RWPE2 (cell line): Measurements from ENCODE around the gene MAN2B1.

Experiments used
- ATAC-seq: fragments of 200-7000 bp; cut with Tn5 transposase; 3 replicates; pipeline ENCODE4 v1.9.1; 2021; ENCODE audit warnings: low read depth
- DNase-seq: peaks from one replicate; pipeline ENCODE4 v3.0.0-alpha.2; 2020; ENCODE audit warnings: low spot score
- H3K27ac ChIP-seq: fragments of 450-650 bp; 2 replicates; pipeline ENCODE4 v1.5.1; 2017; ENCODE audit warnings: mild to moderate bottlenecking; ENCODE audit not compliant: poor library complexity, severe bottlenecking
- H3K27me3 ChIP-seq: fragments of 250-450 bp; sonication (Bioruptor Pico); 2 replicates; pipeline ENCODE4 v1.5.1; 2021; ENCODE audit warnings: mild to moderate bottlenecking, moderate library complexity; ENCODE audit not compliant: insufficient read depth, poor library complexity, severe bottlenecking
- H3K36me3 ChIP-seq: fragments of 250-450 bp; sonication (Bioruptor Pico); 2 replicates; pipeline ENCODE4 v1.5.1; 2020; ENCODE audit warnings: low read depth, mild to moderate bottlenecking, moderate library complexity
- H3K4me1 ChIP-seq: fragments of 250-450 bp; sonication (Bioruptor Pico); 2 replicates; pipeline ENCODE4 v1.5.1; 2021; ENCODE audit warnings: mild to moderate bottlenecking, moderate library complexity; ENCODE audit not compliant: insufficient read depth, poor library complexity, severe bottlenecking
- H3K4me3 ChIP-seq: fragments of 250-450 bp; sonication (Bioruptor Pico); 2 replicates; pipeline ENCODE4 v1.5.1; 2021; ENCODE audit warnings: mild to moderate bottlenecking, moderate library complexity; ENCODE audit not compliant: severe bottlenecking
- H3K9me3 ChIP-seq: fragments of 250-450 bp; sonication (Bioruptor Pico); 2 replicates; pipeline ENCODE4 v1.5.1; 2021; ENCODE audit warnings: mild to moderate bottlenecking, moderate library complexity; ENCODE audit not compliant: severe bottlenecking
- CTCF ChIP-seq: fragments of 450-650 bp; IDR thresholded peaks from one replicate; pipeline ENCODE4 v1.5.1; 2017; ENCODE audit warnings: mild to moderate bottlenecking, moderate library complexity; ENCODE audit not compliant: poor library complexity, severe bottlenecking

MAN2B1 gene

GRCh38 chr19:12611361-12611699 is 55.2 kb downstream of the MAN2B1 start:
- ATAC-seq (peak; percentile 69), DNase-seq (peak; percentile 64)
- Histone ChIP-seq H3K36me3 (peaks cover 58% of the 10 kb centered on the region), H3K4me1 (no peaks in the 10 kb centered on the region), H3K4me3 (peak overlapping the region; percentile 94), H3K27ac (peak overlapping the region; percentile 77), H3K27me3 (no peaks in the 10 kb centered on the region), H3K9me3 (no peaks in the 10 kb centered on the region)
- no peak for TF ChIP-seq CTCF

GRCh38 chr19:12610540-12611360 is 55.8 kb downstream of the MAN2B1 start, which contains the start of the genes ZNF490 and ZNF791:
Gene ZNF490, minus strand, starts transcription at chr19:12610813. Its CDS starts 133 bp downstream, at chr19:12610680.
Gene ZNF791, plus strand, starts transcription at chr19:12610920. Its CDS starts 160 bp downstream, at chr19:12611080.
- DNase-seq (peak; percentile 96), ATAC-seq (peak; percentile 95)
- Histone ChIP-seq H3K36me3 (peaks cover 52% of the 10 kb centered on the region), H3K27me3 (no peaks in the 10 kb centered on the region), H3K4me3 (peak within 1 kb of the TSS; percentile 94), H3K9me3 (no peaks in the 10 kb centered on the region), H3K4me1 (no peaks in the 10 kb centered on the region), H3K27ac (peak within 1 kb of the TSS; percentile 77)
- no peak for TF ChIP-seq CTCF

- H3K27me3 ChIP-seq, result no peaks in the 10 kb centered on the region
- no peaks in the 10 kb centered on the region for H3K4me1 ChIP-seq
- H3K36me3 ChIP-seq, result peaks cover 36% of the 10 kb centered on the region
- no peak for DNase-seq
- no peak for TF ChIP-seq CTCF
- H3K9me3 ChIP-seq, result no peaks in the 10 kb centered on the region
- no peak for ATAC-seq
- no peak overlapping the region for H3K27ac ChIP-seq
- H3K4me3 ChIP-seq, result no peak overlapping the region
These were observed 58.9 kb downstream of the MAN2B1 start for GRCh38 chr19:12607631-12608030.

- no peaks in the 10 kb centered on the region for H3K27me3 ChIP-seq
These were observed 59.7 kb downstream of the MAN2B1 start for GRCh38 chr19:12606796-12607195.

More at GRCh38 chr19:12606796-12607195, 59.7 kb downstream of the MAN2B1 start:
- Histone ChIP-seq H3K9me3 (no peaks in the 10 kb centered on the region), H3K4me3 (no peak overlapping the region), H3K27ac (no peak overlapping the region), H3K36me3 (peaks cover 30% of the 10 kb centered on the region), H3K4me1 (no peaks in the 10 kb centered on the region)
- no peak for ATAC-seq
- DNase-seq, result no peak
- TF ChIP-seq CTCF, result no peak
